HG02938 (cell line): ENCODE data around the gene AP1M1.

Experiments
- ATAC-seq: cut with Tn5 transposase; IDR thresholded peaks from one replicate; pipeline ENCODE4 v1.9.1; 2021; ENCODE audit warnings: mild to moderate bottlenecking, moderate library complexity; ENCODE audit not compliant: unreplicated experiment

AP1M1 gene

GRCh38 chr19:16185123-16185767 lies 12.5 kb upstream of the AP1M1 start, which contains the start of gene FAM32A:
Gene FAM32A, plus strand, starts transcription at chr19:16185410. Its CDS starts 33 bp downstream, at chr19:16185443.
- ATAC-seq = peak; percentile 84

GRCh38 chr19:16185768-16186123 lies 12.0 kb upstream of the AP1M1 start:
- ATAC-seq = no peak

GRCh38 chr19:16188521-16188920 lies 9.2 kb upstream of the AP1M1 start:
- ATAC-seq = no peak

GRCh38 chr19:16190198-16190597 lies 7.5 kb upstream of the AP1M1 start:
- ATAC-seq = no peak

GRCh38 chr19:16190736-16191135 lies 7.0 kb upstream of the AP1M1 start:
- ATAC-seq = no peak

GRCh38 chr19:16191216-16191908 lies 6.3 kb upstream of the AP1M1 start:
- no peak for ATAC-seq

- no peak for ATAC-seq
Measured at GRCh38 chr19:16193466-16193865, 4.2 kb upstream of the AP1M1 start.

- ATAC-seq = no peak
Measured at GRCh38 chr19:16197188-16197621, 506 bp upstream of the AP1M1 start.

- ATAC-seq = peak; percentile 9
Measured at GRCh38 chr19:16198370-16198651, 600 bp downstream of the AP1M1 start.

- ATAC-seq = no peak
Measured at GRCh38 chr19:16199275-16199932, 1.7 kb downstream of the AP1M1 start.

- ATAC-seq = no peak
Measured at GRCh38 chr19:16200038-16201010, 2.6 kb downstream of the AP1M1 start.

GRCh38 chr19:16201011-16201391 lies 3.3 kb downstream of the AP1M1 start:
- ATAC-seq = no peak

- no peak for ATAC-seq
Measured at GRCh38 chr19:16202320-16203255, 4.9 kb downstream of the AP1M1 start.

GRCh38 chr19:16203256-16204004 lies 5.7 kb downstream of the AP1M1 start:
- no peak for ATAC-seq

- ATAC-seq = no peak
Measured at GRCh38 chr19:16204005-16204294, 6.2 kb downstream of the AP1M1 start.

- ATAC-seq = no peak
Measured at GRCh38 chr19:16205205-16206045, 7.7 kb downstream of the AP1M1 start.

- ATAC-seq = no peak
Measured at GRCh38 chr19:16206046-16206605, 8.4 kb downstream of the AP1M1 start.

GRCh38 chr19:16206637-16207036 lies 8.9 kb downstream of the AP1M1 start:
- no peak for ATAC-seq
